Measurements from ENCODE around the gene CASK.

The CASK gene

GRCh38 chrX:41588271-41588670 lies 335.1 kb downstream of the CASK start:
- H3K9me3 ChIP-seq (ENCODE audit: control insufficient read depth, low read length): no peaks in the 10 kb centered on the region
- DNase-seq: no peak
- H3K36me3 ChIP-seq (ENCODE audit: control insufficient read depth, insufficient read depth, low read length): peaks cover 6% of the 10 kb centered on the region
- no peak overlapping the region for H3K4me3 ChIP-seq (ENCODE audit: insufficient read depth, low read depth, low read length, poor library complexity, severe bottlenecking)
- no peaks in the 10 kb centered on the region for H3K27me3 ChIP-seq (replicated peaks; ENCODE audit: control insufficient read depth, insufficient read depth, low read length, poor library complexity, severe bottlenecking)
- no peak overlapping the region for H3K27ac ChIP-seq (ENCODE audit: insufficient read depth, low read length, poor library complexity, severe bottlenecking)
- H3K4me1 ChIP-seq (ENCODE audit: control insufficient read depth, insufficient read depth, low read length, poor library complexity, severe bottlenecking): no peaks in the 10 kb centered on the region

DNA sequence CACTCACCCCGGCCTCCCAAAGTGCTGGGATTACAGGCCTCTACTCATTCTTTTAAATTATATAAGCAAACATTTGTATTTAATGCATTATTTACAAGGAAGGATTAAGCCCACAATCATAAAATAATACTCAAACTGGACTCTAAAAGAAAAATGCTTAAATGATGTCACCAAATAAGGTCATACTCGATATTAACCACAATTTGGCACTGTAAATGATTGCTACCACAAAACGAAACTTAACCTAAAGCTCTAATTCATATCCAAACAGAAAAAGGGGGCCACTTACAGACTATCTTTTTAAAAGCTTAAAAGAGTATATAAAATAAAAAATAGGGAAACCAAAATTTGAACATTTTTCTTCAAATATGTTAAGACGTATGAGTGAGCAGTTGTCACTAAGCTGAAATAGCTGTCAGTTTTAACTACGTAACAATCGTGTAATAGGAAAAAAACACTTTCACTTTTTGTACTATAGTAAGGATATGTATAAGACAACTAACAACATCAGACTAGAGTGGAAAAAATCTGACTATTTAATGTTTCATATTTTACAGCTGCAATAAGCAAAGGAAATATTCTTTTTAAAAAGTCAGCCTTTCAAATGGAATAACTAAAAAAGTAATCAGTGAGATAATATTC lies 342.8 kb downstream of the CASK start:
- Histone ChIP-seq H3K4me1 (ENCODE audit: control insufficient read depth, insufficient read depth, low read length, poor library complexity, severe bottlenecking) (no peaks in the 10 kb centered on the region), H3K27ac (ENCODE audit: insufficient read depth, low read length, poor library complexity, severe bottlenecking) (no peak overlapping the region), H3K36me3 (ENCODE audit: control insufficient read depth, insufficient read depth, low read length) (peaks cover 17% of the 10 kb centered on the region)

GRCh38 chrX:41563876-41564275 lies 359.5 kb downstream of the CASK start:
- no peak overlapping the region for H3K27ac ChIP-seq (ENCODE audit: insufficient read depth, low read length, poor library complexity, severe bottlenecking)
- H3K4me1 ChIP-seq (ENCODE audit: control insufficient read depth, insufficient read depth, low read length, poor library complexity, severe bottlenecking): peaks cover 6% of the 10 kb centered on the region
- no peak for DNase-seq
- H3K4me3 ChIP-seq (ENCODE audit: insufficient read depth, low read depth, low read length, poor library complexity, severe bottlenecking): no peak overlapping the region
- no peaks in the 10 kb centered on the region for H3K9me3 ChIP-seq (ENCODE audit: control insufficient read depth, low read length)
- peaks cover 6% of the 10 kb centered on the region for H3K36me3 ChIP-seq (ENCODE audit: control insufficient read depth, insufficient read depth, low read length)
- no peaks in the 10 kb centered on the region for H3K27me3 ChIP-seq (replicated peaks; ENCODE audit: control insufficient read depth, insufficient read depth, low read length, poor library complexity, severe bottlenecking)

More for the DNA sequence above, 342.8 kb downstream of the CASK start:
- no peak for DNase-seq
- H3K9me3 ChIP-seq (ENCODE audit: control insufficient read depth, low read length): no peaks in the 10 kb centered on the region
- no peaks in the 10 kb centered on the region for H3K27me3 ChIP-seq (replicated peaks; ENCODE audit: control insufficient read depth, insufficient read depth, low read length, poor library complexity, severe bottlenecking)
- H3K4me3 ChIP-seq (ENCODE audit: insufficient read depth, low read depth, low read length, poor library complexity, severe bottlenecking): no peak overlapping the region

GRCh38 chrX:41561045-41561444 lies 362.3 kb downstream of the CASK start:
- Histone ChIP-seq H3K36me3 (ENCODE audit: control insufficient read depth, insufficient read depth, low read length) (no peaks in the 10 kb centered on the region), H3K27me3 (replicated peaks; ENCODE audit: control insufficient read depth, insufficient read depth, low read length, poor library complexity, severe bottlenecking) (no peaks in the 10 kb centered on the region), H3K4me3 (ENCODE audit: insufficient read depth, low read depth, low read length, poor library complexity, severe bottlenecking) (no peak overlapping the region), H3K27ac (ENCODE audit: insufficient read depth, low read length, poor library complexity, severe bottlenecking) (no peak overlapping the region), H3K9me3 (ENCODE audit: control insufficient read depth, low read length) (no peaks in the 10 kb centered on the region), H3K4me1 (ENCODE audit: control insufficient read depth, insufficient read depth, low read length, poor library complexity, severe bottlenecking) (peaks cover 6% of the 10 kb centered on the region)
- DNase-seq: peak in 2 of 3 donors; percentile 3 to 17

GRCh38 chrX:41559235-41560052 lies 363.9 kb downstream of the CASK start:
- H3K9me3 ChIP-seq (ENCODE audit: control insufficient read depth, low read length): no peaks in the 10 kb centered on the region
- no peaks in the 10 kb centered on the region for H3K27me3 ChIP-seq (replicated peaks; ENCODE audit: control insufficient read depth, insufficient read depth, low read length, poor library complexity, severe bottlenecking)
- no peak overlapping the region for H3K4me3 ChIP-seq (ENCODE audit: insufficient read depth, low read depth, low read length, poor library complexity, severe bottlenecking)
- no peak for DNase-seq
- H3K27ac ChIP-seq (ENCODE audit: insufficient read depth, low read length, poor library complexity, severe bottlenecking): peak overlapping the region; percentile 8
- no peaks in the 10 kb centered on the region for H3K36me3 ChIP-seq (ENCODE audit: control insufficient read depth, insufficient read depth, low read length)
- peaks cover 6% of the 10 kb centered on the region for H3K4me1 ChIP-seq (ENCODE audit: control insufficient read depth, insufficient read depth, low read length, poor library complexity, severe bottlenecking)

DNA sequence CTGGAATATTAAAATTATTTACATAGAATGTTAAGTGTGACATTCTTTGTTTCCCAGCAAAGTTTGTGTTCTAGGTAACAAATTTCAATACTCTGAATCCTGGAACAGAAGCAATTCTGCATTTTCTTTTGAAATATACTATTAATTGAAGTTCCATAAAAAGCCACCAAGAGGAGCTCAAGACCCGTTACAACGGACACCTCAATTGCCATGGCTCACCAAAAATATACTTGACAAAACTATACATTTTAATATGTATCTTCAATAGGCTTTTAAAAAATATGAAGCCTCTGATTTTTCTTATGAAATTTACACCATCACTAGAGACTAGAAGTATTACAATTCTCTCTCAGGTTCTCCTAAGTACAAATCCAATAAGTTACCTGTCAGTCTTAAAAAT lies 364.8 kb downstream of the CASK start:
- H3K27ac ChIP-seq (ENCODE audit: insufficient read depth, low read length, poor library complexity, severe bottlenecking): no peak overlapping the region
- H3K4me3 ChIP-seq (ENCODE audit: insufficient read depth, low read depth, low read length, poor library complexity, severe bottlenecking): no peak overlapping the region
- no peak for DNase-seq
- no peaks in the 10 kb centered on the region for H3K9me3 ChIP-seq (ENCODE audit: control insufficient read depth, low read length)
- no peaks in the 10 kb centered on the region for H3K27me3 ChIP-seq (replicated peaks; ENCODE audit: control insufficient read depth, insufficient read depth, low read length, poor library complexity, severe bottlenecking)
- H3K4me1 ChIP-seq (ENCODE audit: control insufficient read depth, insufficient read depth, low read length, poor library complexity, severe bottlenecking): peaks cover 6% of the 10 kb centered on the region
- H3K36me3 ChIP-seq (ENCODE audit: control insufficient read depth, insufficient read depth, low read length): no peaks in the 10 kb centered on the region

GRCh38 chrX:41556958-41557357 lies 366.4 kb downstream of the CASK start:
- Histone ChIP-seq H3K36me3 (ENCODE audit: control insufficient read depth, insufficient read depth, low read length) (no peaks in the 10 kb centered on the region), H3K4me1 (ENCODE audit: control insufficient read depth, insufficient read depth, low read length, poor library complexity, severe bottlenecking) (peaks cover 5% of the 10 kb centered on the region), H3K27me3 (replicated peaks; ENCODE audit: control insufficient read depth, insufficient read depth, low read length, poor library complexity, severe bottlenecking) (no peaks in the 10 kb centered on the region), H3K9me3 (ENCODE audit: control insufficient read depth, low read length) (no peaks in the 10 kb centered on the region), H3K4me3 (ENCODE audit: insufficient read depth, low read depth, low read length, poor library complexity, severe bottlenecking) (no peak overlapping the region), H3K27ac (ENCODE audit: insufficient read depth, low read length, poor library complexity, severe bottlenecking) (no peak overlapping the region)
- DNase-seq: no peak

- no peak for DNase-seq
- H3K27me3 ChIP-seq (replicated peaks; ENCODE audit: control insufficient read depth, insufficient read depth, low read length, poor library complexity, severe bottlenecking): no peaks in the 10 kb centered on the region
- no peaks in the 10 kb centered on the region for H3K36me3 ChIP-seq (ENCODE audit: control insufficient read depth, insufficient read depth, low read length)
- H3K27ac ChIP-seq (ENCODE audit: insufficient read depth, low read length, poor library complexity, severe bottlenecking): no peak overlapping the region
- H3K9me3 ChIP-seq (ENCODE audit: control insufficient read depth, low read length): no peaks in the 10 kb centered on the region
- H3K4me3 ChIP-seq (ENCODE audit: insufficient read depth, low read depth, low read length, poor library complexity, severe bottlenecking): no peak overlapping the region
- no peaks in the 10 kb centered on the region for H3K4me1 ChIP-seq (ENCODE audit: control insufficient read depth, insufficient read depth, low read length, poor library complexity, severe bottlenecking)
Observed at GRCh38 chrX:41553688-41554087, 369.7 kb downstream of the CASK start.

- DNase-seq: no peak
- H3K9me3 ChIP-seq (ENCODE audit: control insufficient read depth, low read length): no peaks in the 10 kb centered on the region
- no peak overlapping the region for H3K4me3 ChIP-seq (ENCODE audit: insufficient read depth, low read depth, low read length, poor library complexity, severe bottlenecking)
- no peaks in the 10 kb centered on the region for H3K36me3 ChIP-seq (ENCODE audit: control insufficient read depth, insufficient read depth, low read length)
- no peaks in the 10 kb centered on the region for H3K4me1 ChIP-seq (ENCODE audit: control insufficient read depth, insufficient read depth, low read length, poor library complexity, severe bottlenecking)
- H3K27me3 ChIP-seq (replicated peaks; ENCODE audit: control insufficient read depth, insufficient read depth, low read length, poor library complexity, severe bottlenecking): no peaks in the 10 kb centered on the region
- no peak overlapping the region for H3K27ac ChIP-seq (ENCODE audit: insufficient read depth, low read length, poor library complexity, severe bottlenecking)
Observed at GRCh38 chrX:41548411-41548810, 374.9 kb downstream of the CASK start.

DNA sequence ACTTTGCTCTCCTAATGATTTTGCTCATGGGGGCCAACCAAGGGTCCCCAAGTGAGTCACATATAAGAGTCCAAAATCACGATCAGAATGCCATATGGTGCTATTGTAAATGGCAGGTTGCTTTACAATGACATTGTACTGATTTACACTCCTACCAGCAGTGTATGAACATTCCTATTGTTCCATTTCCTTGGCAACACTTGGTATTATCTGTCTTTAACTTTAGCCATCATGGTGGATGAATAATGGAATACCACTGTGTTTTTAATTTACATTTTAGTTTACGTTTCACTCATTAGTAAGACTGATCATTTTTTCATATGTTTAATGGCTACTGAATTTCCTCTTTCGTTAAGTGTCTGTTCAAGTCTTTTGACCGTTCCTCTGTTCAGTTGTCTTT lies 379.7 kb downstream of the CASK start:
- no peaks in the 10 kb centered on the region for H3K4me1 ChIP-seq (ENCODE audit: control insufficient read depth, insufficient read depth, low read length, poor library complexity, severe bottlenecking)
- no peak overlapping the region for H3K27ac ChIP-seq (ENCODE audit: insufficient read depth, low read length, poor library complexity, severe bottlenecking)
- no peak overlapping the region for H3K4me3 ChIP-seq (ENCODE audit: insufficient read depth, low read depth, low read length, poor library complexity, severe bottlenecking)
- DNase-seq: no peak
- no peaks in the 10 kb centered on the region for H3K9me3 ChIP-seq (ENCODE audit: control insufficient read depth, low read length)
- no peaks in the 10 kb centered on the region for H3K36me3 ChIP-seq (ENCODE audit: control insufficient read depth, insufficient read depth, low read length)
- H3K27me3 ChIP-seq (replicated peaks; ENCODE audit: control insufficient read depth, insufficient read depth, low read length, poor library complexity, severe bottlenecking): no peaks in the 10 kb centered on the region

All from effector memory CD4-positive, alpha-beta T cell (primary cell).